OCI-LY7 (cell line): Measurements from ENCODE around the gene LONRF3. TPM values are rescaled to one million over a fixed set of nuclear protein-coding genes. Genes with fewer than 3 reads are reported as not detected.

Experiments
- BruUV-seq: library from RNA; stranded (reverse); fragments of 400-500 nt; replicated peaks from 2 replicates; lab custom pipeline; 2021; lab: Mats Ljungman, UMichigan
- CTCF ChIA-PET: fragments of 300-600 bp; sonication (Branson Sonifier 250); formaldehyde crosslinking; loops from one replicate; lab custom pipeline; 2022; ENCODE audit warnings: antibody characterized with exemption; ENCODE audit not compliant: unreplicated experiment; lab: Charles Lee
- POLR2A ChIA-PET: fragments of 300-600 bp; sonication (Branson Sonifier 250); formaldehyde crosslinking; loops from one replicate; lab custom pipeline; 2022; ENCODE audit warnings: antibody characterized with exemption; lab: Charles Lee
- DNase-seq: peaks from one replicate; pipeline ENCODE4 v3.0.0-alpha.2; 2015; ENCODE audit warnings: low spot score
- H2AFZ ChIP-seq: fragments of 200-600 bp; sonication (generic), shearing (Covaris generic); 2 replicates; pipeline ENCODE4 v1.6.1; 2014; ENCODE audit warnings: mild to moderate bottlenecking, antibody characterized with exemption, low read length, moderate library complexity
- H3K27ac ChIP-seq: fragments of 200-600 bp; sonication (generic); 2 replicates; pipeline ENCODE4 v1.5.1; 2014; ENCODE audit warnings: mixed run types, low read depth, mild to moderate bottlenecking, moderate library complexity, low read length, inconsistent platforms; ENCODE audit not compliant: poor library complexity, severe bottlenecking
- H3K36me3 ChIP-seq: fragments of 200-600 bp; sonication (generic); 2 replicates; pipeline ENCODE4 v1.6.1; 2014; ENCODE audit warnings: mild to moderate bottlenecking, antibody characterized with exemption, low read length, moderate library complexity, mixed read lengths; ENCODE audit not compliant: insufficient read depth
- H3K4me1 ChIP-seq: fragments of 200-600 bp; sonication (generic); 2 replicates; pipeline ENCODE4 v1.5.1; 2014; ENCODE audit warnings: mild to moderate bottlenecking, low read length; ENCODE audit not compliant: insufficient read depth, poor library complexity, severe bottlenecking
- H3K4me2 ChIP-seq: fragments of 200-600 bp; sonication (generic); 2 replicates; pipeline ENCODE4 v1.6.1; 2014; ENCODE audit warnings: mild to moderate bottlenecking, low read length
- H3K4me3 ChIP-seq: fragments of 200-600 bp; sonication (generic); 2 replicates; pipeline ENCODE4 v1.5.1; 2014; ENCODE audit warnings: mild to moderate bottlenecking, low read depth, low read length; ENCODE audit not compliant: poor library complexity, severe bottlenecking
- H3K79me2 ChIP-seq: fragments of 200-600 bp; sonication (generic); 2 replicates; pipeline ENCODE4 v1.6.1; 2016; ENCODE audit warnings: low read depth, mild to moderate bottlenecking, low read length, moderate library complexity, mixed read lengths; ENCODE audit not compliant: insufficient read depth
- H3K9me2 ChIP-seq: fragments of 200-600 bp; sonication (generic); 2 replicates; pipeline ENCODE4 v1.6.1; 2016; ENCODE audit warnings: mild to moderate bottlenecking, low read length, mixed read lengths; ENCODE audit not compliant: insufficient read depth
- H3K9me3 ChIP-seq: fragments of 200-600 bp; sonication (generic); 2 replicates; pipeline ENCODE4 v1.6.1; 2014; ENCODE audit warnings: mild to moderate bottlenecking, mixed run types, low read length, mixed read lengths
- H4K20me1 ChIP-seq: fragments of 200-600 bp; sonication (generic); 2 replicates; pipeline ENCODE4 v1.6.1; 2014; ENCODE audit warnings: mild to moderate bottlenecking, antibody characterized with exemption, low read length, moderate library complexity, mixed read lengths; ENCODE audit not compliant: insufficient read depth
- EZH2phosphoT487 ChIP-seq: fragments of 200-600 bp; sonication (generic); IDR thresholded peaks from 2 replicates; pipeline ENCODE4 v1.6.1; 2018; ENCODE audit warnings: low read depth, borderline replicate concordance, mild to moderate bottlenecking, mixed run types, antibody characterized with exemption, low read length, moderate library complexity, mixed read lengths
- intact Hi-C: fragments of 100-400 bp; cut with micrococcal nuclease; formaldehyde crosslinking; loops from one replicate; pipeline ENCODE4 v1.10.0; 2022; ENCODE audit not compliant: unreplicated experiment
- total RNA-seq, 2 experiments: library from RNA; depleted of rRNA in 1 of 2; stranded (reverse); fragments of >200 nt in 1 of 2; shearing (Covaris generic) in 1 of 2; gene quantifications; 2 replicates each; pipeline ENCODE4 v1.2.3, GENCODE V29; 2014 to 2022
- TF ChIP-seq, protein P1 (sequence below): fragments of 200-600 bp; sonication (generic); conservative IDR thresholded peaks from 2 replicates; pipeline ENCODE4 v1.5.1; 2014; ENCODE audit warnings: mild to moderate bottlenecking, antibody characterized with exemption, low read length, moderate library complexity, mixed read lengths

The LONRF3 gene
- total RNA-seq, 2 experiments from 2014 or later: not detected

DNA sequence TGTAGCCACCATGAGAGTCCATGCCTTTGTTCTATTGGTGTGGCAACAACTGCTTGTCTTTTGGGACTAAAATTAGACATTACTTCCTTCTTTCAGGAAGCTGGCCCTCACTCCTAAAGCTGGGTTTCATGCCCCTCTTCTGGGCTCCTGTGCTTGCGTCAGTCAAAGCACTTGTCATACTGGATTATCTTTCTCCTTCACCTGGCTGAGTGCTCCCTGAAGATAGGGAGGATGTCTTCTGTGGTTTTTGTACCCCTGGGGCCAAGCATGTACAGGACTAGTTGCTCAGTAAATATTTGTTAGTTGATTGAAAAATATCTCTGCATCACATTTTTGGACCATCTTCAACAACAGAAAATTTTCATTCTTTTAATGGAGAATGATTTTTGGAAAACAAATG is 26.1 kb upstream of the LONRF3 start:
- no peak overlapping the region for H2AFZ ChIP-seq
- intact Hi-C loops: no loop called here
- no TSS peak for BruUV-seq
- no peaks in the 10 kb centered on the region for H3K36me3 ChIP-seq
- no peak overlapping the region for H3K4me3 ChIP-seq
- H3K27ac ChIP-seq: no peak overlapping the region
- H3K9me3 ChIP-seq: no peaks in the 10 kb centered on the region
- H3K9me2 ChIP-seq: no peaks in the 10 kb centered on the region
- no peak for DNase-seq
- no peaks in the 10 kb centered on the region for H3K4me1 ChIP-seq
- ChIA-PET POLR2A (no interaction called here), CTCF (no interaction called here)
- no peaks in the 10 kb centered on the region for H4K20me1 ChIP-seq
- no peak overlapping the region for H3K4me2 ChIP-seq
- TF ChIP-seq, protein P1, sequence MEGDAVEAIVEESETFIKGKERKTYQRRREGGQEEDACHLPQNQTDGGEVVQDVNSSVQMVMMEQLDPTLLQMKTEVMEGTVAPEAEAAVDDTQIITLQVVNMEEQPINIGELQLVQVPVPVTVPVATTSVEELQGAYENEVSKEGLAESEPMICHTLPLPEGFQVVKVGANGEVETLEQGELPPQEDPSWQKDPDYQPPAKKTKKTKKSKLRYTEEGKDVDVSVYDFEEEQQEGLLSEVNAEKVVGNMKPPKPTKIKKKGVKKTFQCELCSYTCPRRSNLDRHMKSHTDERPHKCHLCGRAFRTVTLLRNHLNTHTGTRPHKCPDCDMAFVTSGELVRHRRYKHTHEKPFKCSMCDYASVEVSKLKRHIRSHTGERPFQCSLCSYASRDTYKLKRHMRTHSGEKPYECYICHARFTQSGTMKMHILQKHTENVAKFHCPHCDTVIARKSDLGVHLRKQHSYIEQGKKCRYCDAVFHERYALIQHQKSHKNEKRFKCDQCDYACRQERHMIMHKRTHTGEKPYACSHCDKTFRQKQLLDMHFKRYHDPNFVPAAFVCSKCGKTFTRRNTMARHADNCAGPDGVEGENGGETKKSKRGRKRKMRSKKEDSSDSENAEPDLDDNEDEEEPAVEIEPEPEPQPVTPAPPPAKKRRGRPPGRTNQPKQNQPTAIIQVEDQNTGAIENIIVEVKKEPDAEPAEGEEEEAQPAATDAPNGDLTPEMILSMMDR: no peak
- TF ChIP-seq EZH2phosphoT487: no peak
- no peaks in the 10 kb centered on the region for H3K79me2 ChIP-seq

DNA sequence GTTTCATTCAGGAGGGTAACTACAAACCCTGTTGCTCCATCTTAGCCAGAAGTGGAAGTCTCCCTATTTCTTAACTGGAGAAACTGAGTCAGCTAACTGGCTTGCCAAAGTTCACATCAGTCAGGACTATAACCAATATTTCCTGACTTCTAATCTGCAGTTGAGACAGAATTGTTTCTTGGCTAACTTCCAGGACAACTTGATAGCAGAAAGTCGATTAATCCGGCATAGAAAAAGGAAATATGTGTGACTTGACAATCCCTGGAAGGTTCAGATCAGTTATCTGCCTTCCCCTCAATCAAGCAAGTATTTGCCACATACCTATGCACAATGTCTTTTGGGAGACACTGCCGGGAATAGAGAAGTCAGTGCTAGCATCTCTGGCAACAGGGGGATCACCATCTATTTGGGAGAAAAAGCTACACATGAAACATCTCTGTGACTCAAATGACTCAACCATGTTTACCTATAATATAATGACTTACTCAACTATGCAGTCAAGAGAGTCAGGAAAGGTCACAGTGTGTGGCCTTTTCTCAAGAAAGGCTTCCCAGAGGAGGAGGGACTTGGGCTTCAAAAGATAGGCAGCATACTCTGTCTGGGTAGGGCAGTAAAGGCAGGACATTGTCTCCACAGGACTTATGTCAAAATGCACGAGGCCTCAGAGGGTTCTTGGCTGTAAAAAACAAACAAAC is 12.4 kb upstream of the LONRF3 start:
- H3K79me2 ChIP-seq: no peaks in the 10 kb centered on the region
- no peak overlapping the region for H3K27ac ChIP-seq
- no peak overlapping the region for H3K4me2 ChIP-seq
- TF ChIP-seq, protein P1: no peak
- no peak for TF ChIP-seq EZH2phosphoT487
- no TSS peak for BruUV-seq
- no peaks in the 10 kb centered on the region for H3K9me2 ChIP-seq
- H3K36me3 ChIP-seq: no peaks in the 10 kb centered on the region
- intact Hi-C loops: no loop called here
- no peaks in the 10 kb centered on the region for H3K9me3 ChIP-seq
- H3K4me1 ChIP-seq: no peaks in the 10 kb centered on the region
- ChIA-PET POLR2A (no interaction called here), CTCF (no interaction called here)
- H2AFZ ChIP-seq: no peak overlapping the region
- H3K4me3 ChIP-seq: no peak overlapping the region
- H4K20me1 ChIP-seq: no peaks in the 10 kb centered on the region
- no peak for DNase-seq

DNA sequence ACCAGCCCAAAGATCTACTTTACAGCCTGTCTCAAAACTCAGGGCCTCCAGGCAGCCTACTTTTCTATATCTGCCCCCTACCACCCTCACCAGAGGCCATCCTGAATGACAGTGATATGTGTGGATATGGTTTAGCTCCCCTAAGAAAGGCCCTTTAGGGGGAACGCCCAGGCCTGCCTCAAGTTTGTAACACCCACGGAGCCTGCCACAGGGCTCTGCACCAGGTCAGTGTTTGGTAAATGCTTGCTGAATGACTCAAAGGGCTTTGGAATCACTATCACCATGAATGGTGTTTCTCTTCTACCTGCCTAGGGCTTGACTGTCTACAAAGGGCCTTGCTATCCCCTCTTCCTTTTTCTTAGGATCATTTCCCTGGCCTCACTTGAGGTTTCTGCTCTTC is 11.3 kb upstream of the LONRF3 start:
- BruUV-seq: no TSS peak
- Histone ChIP-seq H3K4me1 (no peaks in the 10 kb centered on the region), H3K79me2 (no peaks in the 10 kb centered on the region), H3K4me3 (no peak overlapping the region), H3K9me2 (no peaks in the 10 kb centered on the region), H2AFZ (no peak overlapping the region), H3K4me2 (no peak overlapping the region), H3K36me3 (no peaks in the 10 kb centered on the region), H3K9me3 (no peaks in the 10 kb centered on the region), H3K27ac (no peak overlapping the region), H4K20me1 (no peaks in the 10 kb centered on the region)
- no peak for TF ChIP-seq EZH2phosphoT487
- TF ChIP-seq, protein P1: no peak
- ChIA-PET CTCF (no interaction called here), POLR2A (no interaction called here)
- intact Hi-C loops: no loop called here
- no peak for DNase-seq
